HG03520 (cell line): ENCODE data around the gene CCDC88C.
A peak's percentile ranks its signal among the peaks of the same experiment; 100 is the strongest.

Source experiments
- ATAC-seq: cut with Tn5 transposase; IDR thresholded peaks from one replicate; pipeline ENCODE4 v1.9.1; 2021; ENCODE audit warnings: mild to moderate bottlenecking, moderate library complexity; ENCODE audit not compliant: unreplicated experiment

Gene CCDC88C

GRCh38 chr14:91399868-91400640 is 17.6 kb downstream of the CCDC88C start:
- no peak for ATAC-seq

- no peak for ATAC-seq
Measured at GRCh38 chr14:91398707-91399106, 18.9 kb downstream of the CCDC88C start.

- no peak for ATAC-seq
Measured at GRCh38 chr14:91397965-91398591, 19.5 kb downstream of the CCDC88C start.

- ATAC-seq = peak; percentile 45
Measured at GRCh38 chr14:91396959-91397815, 20.4 kb downstream of the CCDC88C start.

GRCh38 chr14:91396013-91396660 is 21.5 kb downstream of the CCDC88C start:
- ATAC-seq = no peak

- ATAC-seq = no peak
Measured at GRCh38 chr14:91395466-91395865, 22.2 kb downstream of the CCDC88C start.

- no peak for ATAC-seq
Measured at GRCh38 chr14:91394105-91395081, 23.2 kb downstream of the CCDC88C start.

- no peak for ATAC-seq
Measured at GRCh38 chr14:91392623-91393303, 24.9 kb downstream of the CCDC88C start.

GRCh38 chr14:91390165-91390778 is 27.3 kb downstream of the CCDC88C start:
- ATAC-seq = no peak

GRCh38 chr14:91389150-91389549 is 28.5 kb downstream of the CCDC88C start:
- no peak for ATAC-seq

GRCh38 chr14:91388551-91388975 is 29.1 kb downstream of the CCDC88C start:
- peak; percentile 87 for ATAC-seq

GRCh38 chr14:91387951-91388381 is 29.7 kb downstream of the CCDC88C start:
- no peak for ATAC-seq

- ATAC-seq = no peak
Measured at GRCh38 chr14:91387169-91387835, 30.3 kb downstream of the CCDC88C start.

GRCh38 chr14:91385697-91386096 is 31.9 kb downstream of the CCDC88C start:
- no peak for ATAC-seq

- ATAC-seq = no peak
Measured at GRCh38 chr14:91385224-91385623, 32.4 kb downstream of the CCDC88C start.

- ATAC-seq = no peak
Measured at GRCh38 chr14:91383439-91383838, 34.2 kb downstream of the CCDC88C start.

- no peak for ATAC-seq
Measured at GRCh38 chr14:91381801-91382670, 35.6 kb downstream of the CCDC88C start.
